OCI-LY3 (cell line): ENCODE results near the gene DOCK1.

Experiments
- H2AFZ ChIP-seq: fragments of 200-600, 300-600 bp; shearing (Covaris generic); 2 replicates; pipeline ENCODE4 v1.6.0; 2014; ENCODE audit warnings: antibody characterized with exemption, low read depth, low read length
- H3K27ac ChIP-seq: fragments of 200-600, 300-600 bp; sonication (generic); 2 replicates; pipeline ENCODE4 v1.5.1; 2014; ENCODE audit warnings: mild to moderate bottlenecking, low read length, moderate library complexity, mixed read lengths
- H3K27me3 ChIP-seq: fragments of 200-600, 300-600 bp; sonication (generic); 2 replicates; pipeline ENCODE4 v1.6.1; 2014; ENCODE audit warnings: low read depth, low read length, mixed read lengths
- H3K36me3 ChIP-seq: fragments of 200-600, 300-600 bp; sonication (generic); replicated peaks from 2 replicates; pipeline ENCODE3; 2014; ENCODE audit warnings: low read depth, low read length, mixed read lengths
- H3K4me1 ChIP-seq: fragments of 300-600, 200-600 bp; sonication (generic); 2 replicates; pipeline ENCODE4 v1.6.1; 2014; ENCODE audit warnings: low read length, mixed read lengths
- H3K4me2 ChIP-seq: fragments of 200-600, 300-600 bp; sonication (generic); 2 replicates; pipeline ENCODE4 v1.6.1; 2014; ENCODE audit warnings: low read length, mixed read lengths
- H3K4me3 ChIP-seq: fragments of 300-600, 200-600 bp; sonication (generic); 2 replicates; pipeline ENCODE4 v1.5.1; 2014; ENCODE audit warnings: antibody characterized with exemption, mild to moderate bottlenecking, low read length, moderate library complexity
- H3K79me2 ChIP-seq: fragments of 300-600, 200-600 bp; shearing (Covaris generic); 2 replicates; pipeline ENCODE4 v1.6.1; 2014; ENCODE audit warnings: mild to moderate bottlenecking, low read length, mixed read lengths
- H3K9ac ChIP-seq: fragments of 300-600, 200-600 bp; shearing (Covaris generic); 2 replicates; pipeline ENCODE4 v1.6.0; 2014; ENCODE audit warnings: mild to moderate bottlenecking, low read length, moderate library complexity
- H3K9me3 ChIP-seq: fragments of 200-600, 300-600 bp; shearing (Covaris generic); 2 replicates; pipeline ENCODE4 v1.6.1; 2014; ENCODE audit warnings: low read length, mixed read lengths; ENCODE audit not compliant: insufficient read depth
- H4K20me1 ChIP-seq: fragments of 200-600, 300-600 bp; sonication (generic); 2 replicates; pipeline ENCODE4 v1.6.1; 2016; ENCODE audit warnings: low read length, mixed read lengths; ENCODE audit not compliant: insufficient read depth
- CTCF ChIP-seq: fragments of 200-600, 300-600 bp; sonication (generic); IDR thresholded peaks from 2 replicates; pipeline ENCODE4 v1.5.1; 2014; ENCODE audit warnings: antibody characterized with exemption, low read length, low read depth
- EZH2phosphoT487 ChIP-seq: fragments of 200-600 bp; shearing (Covaris generic); IDR thresholded peaks from 2 replicates; pipeline ENCODE4 v1.6.1; 2018; ENCODE audit warnings: antibody characterized with exemption, mixed run types, low read depth

Gene DOCK1

GRCh38 chr10:127052001-127052400 is 146.8 kb downstream of the DOCK1 start:
- Histone ChIP-seq H3K4me1 (peaks cover 6% of the 10 kb centered on the region; the same call in 1 of the 2 replicates), H2AFZ (no peak overlapping the region), H3K79me2 (no peaks in the 10 kb centered on the region), H3K9ac (no peak overlapping the region), H3K36me3 (no peaks in the 10 kb centered on the region), H3K9me3 (no peaks in the 10 kb centered on the region), H3K27ac (no peak overlapping the region), H4K20me1 (no peaks in the 10 kb centered on the region), H3K27me3 (no peaks in the 10 kb centered on the region), H3K4me2 (no peak overlapping the region), H3K4me3 (no peak overlapping the region)
- no peak for TF ChIP-seq CTCF
- TF ChIP-seq EZH2phosphoT487, result no peak

GRCh38 chr10:127055263-127055662 is 150.0 kb downstream of the DOCK1 start:
- no peak for TF ChIP-seq EZH2phosphoT487
- TF ChIP-seq CTCF, result no peak
- H3K27me3 ChIP-seq, result no peaks in the 10 kb centered on the region
- H3K36me3 ChIP-seq, result no peaks in the 10 kb centered on the region
- H3K4me2 ChIP-seq, result no peak overlapping the region
- H4K20me1 ChIP-seq, result no peaks in the 10 kb centered on the region
- no peak overlapping the region for H3K4me3 ChIP-seq
- peaks cover 6% of the 10 kb centered on the region; the same call in 1 of the 2 replicates for H3K4me1 ChIP-seq
- H3K79me2 ChIP-seq, result no peaks in the 10 kb centered on the region
- no peaks in the 10 kb centered on the region for H3K9me3 ChIP-seq
- H3K9ac ChIP-seq, result no peak overlapping the region
- H2AFZ ChIP-seq, result no peak overlapping the region
- H3K27ac ChIP-seq, result no peak overlapping the region

- no peaks in the 10 kb centered on the region for H3K27me3 ChIP-seq
- H3K79me2 ChIP-seq, result no peaks in the 10 kb centered on the region
- TF ChIP-seq EZH2phosphoT487, result no peak
- H4K20me1 ChIP-seq, result no peaks in the 10 kb centered on the region
- H3K9me3 ChIP-seq, result no peaks in the 10 kb centered on the region
- no peak overlapping the region for H2AFZ ChIP-seq
- no peak overlapping the region for H3K9ac ChIP-seq
- H3K4me3 ChIP-seq, result no peak overlapping the region
- no peak overlapping the region for H3K4me2 ChIP-seq
- no peaks in the 10 kb centered on the region for H3K36me3 ChIP-seq
- no peaks in the 10 kb centered on the region for H3K4me1 ChIP-seq
- H3K27ac ChIP-seq, result no peak overlapping the region
These were observed 154.1 kb downstream of the DOCK1 start for GRCh38 chr10:127059314-127059713.

- Histone ChIP-seq H3K4me1 (no peaks in the 10 kb centered on the region), H4K20me1 (no peaks in the 10 kb centered on the region), H3K27ac (no peak overlapping the region), H3K79me2 (no peaks in the 10 kb centered on the region), H3K36me3 (no peaks in the 10 kb centered on the region), H3K9me3 (no peaks in the 10 kb centered on the region), H3K4me2 (no peak overlapping the region), H3K4me3 (no peak overlapping the region), H2AFZ (no peak overlapping the region), H3K27me3 (no peaks in the 10 kb centered on the region), H3K9ac (no peak overlapping the region)
- TF ChIP-seq EZH2phosphoT487 (no peak), CTCF (no peak)
These were observed 158.5 kb downstream of the DOCK1 start for GRCh38 chr10:127063762-127064161.

- H3K27me3 ChIP-seq, result no peaks in the 10 kb centered on the region
- H3K36me3 ChIP-seq, result no peaks in the 10 kb centered on the region
- TF ChIP-seq EZH2phosphoT487 (no peak), CTCF (no peak)
- no peaks in the 10 kb centered on the region for H4K20me1 ChIP-seq
- no peaks in the 10 kb centered on the region for H3K4me1 ChIP-seq
- H3K9me3 ChIP-seq, result no peaks in the 10 kb centered on the region
- no peak overlapping the region for H3K4me3 ChIP-seq
- H3K79me2 ChIP-seq, result no peaks in the 10 kb centered on the region
- H3K27ac ChIP-seq, result no peak overlapping the region
- no peak overlapping the region for H3K4me2 ChIP-seq
- no peak overlapping the region for H2AFZ ChIP-seq
- no peak overlapping the region for H3K9ac ChIP-seq
These were observed 159.2 kb downstream of the DOCK1 start for GRCh38 chr10:127064474-127064873.
